ENCODE data around the gene TDRD10. TPM values are rescaled to one million over a fixed set of nuclear protein-coding genes. Genes with fewer than 3 reads are reported as not detected.

TDRD10 gene
- total RNA-seq, 1 experiment from 2014 or later = 0.31 TPM

DNA sequence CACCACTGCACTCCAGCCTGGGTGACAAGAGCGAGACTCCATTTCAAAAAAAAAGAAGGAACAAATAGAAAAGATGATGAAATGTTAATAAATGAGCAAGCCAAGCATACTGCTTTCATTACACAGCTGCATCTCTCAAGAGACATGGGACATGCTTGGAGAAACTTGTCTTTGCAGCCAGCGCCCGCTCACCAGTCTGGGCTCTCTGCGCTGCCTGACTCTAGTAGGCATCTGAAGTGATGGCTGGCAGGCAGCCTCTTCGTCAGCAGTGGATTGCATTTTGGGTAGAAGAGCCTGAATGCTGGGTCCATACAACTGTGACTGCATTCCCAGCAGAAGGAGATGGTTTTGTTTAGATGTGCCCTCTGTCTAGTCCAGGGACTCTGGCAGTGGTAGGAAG, 48.9 kb upstream of the TDRD10 start:
- Mint-ChIP-seq H3K27me3 (ENCODE audit: low read depth) (no peaks in the 10 kb centered on the region; the same call in none of the 2 replicates), H3K9me3 (no peaks in the 10 kb centered on the region), H3K36me3 (ENCODE audit: insufficient read depth in 1 of 3, low read depth in 3 of 3) (no peaks in the 10 kb centered on the region), H3K4me1 (peaks cover 0 to 2% of the 10 kb centered on the region in 2 experiments; a peak in 1 of 4 replicates), H3K4me3 (no peak overlapping the region), H3K27ac (no peak overlapping the region)
- Histone ChIP-seq H4K91ac (ENCODE audit: insufficient read length, low read depth, low read length) (no peak overlapping the region), H2BK15ac (ENCODE audit: low read depth, low read length) (no peak overlapping the region), H2BK12ac (ENCODE audit: insufficient read length, low read depth, low read length) (no peak overlapping the region), H2AFZ (ENCODE audit: low read length) (no peak overlapping the region), H4K8ac (replicated peaks; ENCODE audit: insufficient read length, low read depth, low read length) (no peak overlapping the region), H3K18ac (ENCODE audit: insufficient read length, low read depth, low read length) (no peak overlapping the region), H3K4me1 (ENCODE audit: insufficient read depth, low read length) (no peaks in the 10 kb centered on the region), H4K20me1 (ENCODE audit: control insufficient read depth, insufficient read depth, insufficient read length) (no peaks in the 10 kb centered on the region), H3T11ph (ENCODE audit: low read length) (no peak overlapping the region), H2BK20ac (ENCODE audit: low read depth, low read length, poor library complexity, severe bottlenecking) (no peak overlapping the region), H3K9me3 (ENCODE audit: control insufficient read depth, low read depth, low read length) (no peaks in the 10 kb centered on the region), H3K79me1 (ENCODE audit: insufficient read depth, low read depth, low read length, poor library complexity, severe bottlenecking) (no peaks in the 10 kb centered on the region), H3K79me2 (ENCODE audit: insufficient read depth, low read length) (no peaks in the 10 kb centered on the region), H3K56ac (ENCODE audit: insufficient read length, low read depth, low read length) (no peak overlapping the region), H3K23ac (ENCODE audit: insufficient read length, low read depth, low read length) (no peak overlapping the region), H3K14ac (ENCODE audit: insufficient read depth, low read length) (no peak overlapping the region; the same call in 1 of the 2 replicates), H3K4ac (ENCODE audit: low read depth, low read length) (no peak overlapping the region), H3K9ac (ENCODE audit: extremely low read depth, insufficient read length, low read length) (no peak overlapping the region), H3K23me2 (ENCODE audit: insufficient read length, low read depth, low read length, poor library complexity, severe bottlenecking) (no peaks in the 10 kb centered on the region), H3K27ac (ENCODE audit: insufficient read length, low read depth, low read length) (no peak overlapping the region), H3K27me3 (ENCODE audit: insufficient read depth, low read length) (no peaks in the 10 kb centered on the region), H2BK5ac (ENCODE audit: insufficient read length, low read length) (no peak overlapping the region), H4K5ac (ENCODE audit: insufficient read length, low read depth, low read length) (no peak overlapping the region), H2BK120ac (ENCODE audit: low read depth, low read length, poor library complexity, severe bottlenecking) (no peak overlapping the region), H3K4me2 (ENCODE audit: insufficient read depth, insufficient read length, low read length) (no peak overlapping the region), H2AK5ac (ENCODE audit: insufficient read length, low read length) (no peak overlapping the region)
- TF ChIP-seq CTCF (conservative IDR thresholded peaks at IDR 0.05) = no peak
- no peak for DNase-seq
- no CpG with 5 or more reads among the region's 5 CpGs for WGBS (ENCODE audit: extremely low coverage, insufficient read length, low lambda C conversion rate)
